Kidney epithelial cell (primary cell): ENCODE measurements around the gene CRTAC1. TPM values are rescaled to one million over a fixed set of nuclear protein-coding genes. Genes with fewer than 3 reads are reported as not detected.

ENCODE experiments used
- DNase-seq: peaks from one replicate; pipeline ENCODE4 v3.0.0-alpha.2; 2010; ENCODE audit warnings: low read depth
- H3K27me3 ChIP-seq: 2 replicates; pipeline ENCODE4 v1.6.0; 2011; ENCODE audit warnings: low read length; ENCODE audit not compliant: control insufficient read depth, insufficient read depth
- H3K36me3 ChIP-seq: 2 replicates; pipeline ENCODE4 v1.5.1; 2011; ENCODE audit warnings: low read length; ENCODE audit not compliant: control insufficient read depth, insufficient read depth
- H3K4me3 ChIP-seq: 2 replicates; pipeline ENCODE4 v1.5.1; 2011; ENCODE audit warnings: low read depth, mild to moderate bottlenecking, control low read depth, low read length
- CTCF ChIP-seq: IDR thresholded peaks from 2 replicates; pipeline ENCODE4 v1.5.1; 2011; ENCODE audit warnings: mild to moderate bottlenecking, moderate library complexity, low read length, control low read depth, inconsistent platforms; ENCODE audit not compliant: insufficient read depth, poor library complexity, severe bottlenecking
- total RNA-seq: library from RNA; depleted of rRNA; stranded (reverse); fragments of >200 nt; gene quantifications from 2 replicates; pipeline ENCODE4 v1.2.3, GENCODE V29; 2015

CRTAC1 gene
- total RNA-seq, 1 donor from 2014 or later: 3.2 TPM

- Histone ChIP-seq H3K4me3 (no peak overlapping the region), H3K36me3 (no peaks in the 10 kb centered on the region), H3K27me3 (no peaks in the 10 kb centered on the region)
- no peak for DNase-seq
- no peak for TF ChIP-seq CTCF
Observed at GRCh38 chr10:97823734-97824133, 206.7 kb downstream of the CRTAC1 start.

GRCh38 chr10:97822261-97822687 is 208.1 kb downstream of the CRTAC1 start:
- H3K27me3 ChIP-seq: peaks cover 3% of the 10 kb centered on the region
- DNase-seq: peak; percentile 34
- H3K4me3 ChIP-seq: no peak overlapping the region
- H3K36me3 ChIP-seq: no peaks in the 10 kb centered on the region
- no peak for TF ChIP-seq CTCF

GRCh38 chr10:97821308-97822038 is 208.9 kb downstream of the CRTAC1 start:
- no peak overlapping the region for H3K4me3 ChIP-seq
- H3K27me3 ChIP-seq: peaks cover 3% of the 10 kb centered on the region
- DNase-seq: no peak
- no peak for TF ChIP-seq CTCF
- no peaks in the 10 kb centered on the region for H3K36me3 ChIP-seq

- no peak for TF ChIP-seq CTCF
- Histone ChIP-seq H3K4me3 (no peak overlapping the region), H3K36me3 (no peaks in the 10 kb centered on the region), H3K27me3 (peaks cover 3% of the 10 kb centered on the region)
- no peak for DNase-seq
Observed at GRCh38 chr10:97820096-97820704, 210.2 kb downstream of the CRTAC1 start.

- Histone ChIP-seq H3K36me3 (no peaks in the 10 kb centered on the region), H3K4me3 (no peak overlapping the region), H3K27me3 (peaks cover 3% of the 10 kb centered on the region)
- no peak for TF ChIP-seq CTCF
- DNase-seq: no peak
Observed at GRCh38 chr10:97818572-97818971, 211.8 kb downstream of the CRTAC1 start.
